ENCODE measurements around the gene SVOP.

Gene SVOP

DNA sequence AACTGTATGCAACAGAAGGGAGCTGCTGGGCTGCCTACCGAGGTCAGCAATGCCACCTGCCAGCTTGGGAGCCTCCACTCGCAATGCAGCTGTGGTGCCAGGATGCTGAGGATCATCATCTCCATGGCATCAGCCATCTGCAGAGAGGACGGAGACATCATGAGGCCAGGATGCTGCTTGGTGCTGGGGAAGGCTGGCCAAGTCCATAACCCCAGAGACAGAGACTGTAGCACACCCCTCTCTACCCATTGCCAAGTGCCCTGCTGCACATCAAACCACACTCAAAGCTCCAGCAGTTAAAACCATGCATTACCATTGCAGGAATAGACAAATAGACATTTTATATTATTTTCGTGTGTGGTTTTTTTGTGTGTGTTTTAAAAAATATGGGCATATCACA is 43.5 kb downstream of the SVOP start:
- DNase-seq (ENCODE audit: low read depth), result no peak

DNA sequence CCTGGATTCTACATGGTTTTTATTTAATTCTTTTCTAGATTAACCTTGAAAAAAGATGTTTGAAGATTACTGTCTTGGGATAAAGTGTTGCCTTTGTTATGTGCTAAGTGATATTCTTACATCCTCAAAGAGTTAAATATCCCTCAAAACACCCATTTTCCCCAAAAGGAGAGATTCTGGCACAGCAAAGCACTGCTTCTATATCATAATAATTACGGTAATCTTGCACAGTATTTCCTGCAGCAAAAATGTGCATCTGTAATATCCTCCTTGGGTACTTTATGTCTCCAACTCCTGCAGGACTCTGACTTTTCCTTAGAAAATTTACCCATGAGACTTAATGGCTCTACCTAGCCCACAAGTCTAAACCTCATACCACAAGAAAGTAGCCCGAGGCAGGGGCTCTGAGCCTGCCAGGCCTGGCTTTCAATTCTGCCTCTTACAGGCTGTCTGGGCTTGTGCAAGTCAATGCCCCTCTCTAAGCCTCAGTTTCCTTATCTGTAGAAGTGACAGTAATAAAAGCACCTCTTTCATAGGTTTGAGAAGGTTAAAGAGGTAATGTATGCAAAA is 45.8 kb downstream of the SVOP start:
- no peak for DNase-seq (ENCODE audit: low read depth)

DNA sequence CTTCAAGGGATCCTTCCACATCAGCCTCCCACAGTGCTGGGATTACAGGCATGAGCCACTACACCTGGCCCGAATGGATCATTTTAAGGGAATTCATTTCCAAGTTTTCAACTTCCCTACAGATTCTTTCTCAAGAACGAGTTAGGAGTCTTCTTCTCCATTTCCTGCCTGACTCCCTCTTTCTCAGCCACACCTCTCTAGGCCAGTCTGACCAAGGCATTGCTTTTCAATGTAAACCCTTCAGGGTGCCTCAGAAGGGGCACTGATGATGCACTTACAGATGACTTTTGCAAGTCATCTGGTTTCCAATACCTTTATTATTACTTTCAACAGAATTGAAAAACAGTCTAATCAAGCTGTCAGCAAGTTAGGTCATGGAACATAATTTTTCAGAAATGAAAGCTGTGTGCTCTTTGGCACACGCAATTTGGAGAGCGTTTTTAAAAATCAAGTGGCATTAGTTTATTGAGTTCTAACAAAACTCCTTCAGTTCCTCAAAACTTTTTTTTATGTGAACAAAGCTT is 47.2 kb downstream of the SVOP start:
- DNase-seq (ENCODE audit: low read depth), result no peak

DNA sequence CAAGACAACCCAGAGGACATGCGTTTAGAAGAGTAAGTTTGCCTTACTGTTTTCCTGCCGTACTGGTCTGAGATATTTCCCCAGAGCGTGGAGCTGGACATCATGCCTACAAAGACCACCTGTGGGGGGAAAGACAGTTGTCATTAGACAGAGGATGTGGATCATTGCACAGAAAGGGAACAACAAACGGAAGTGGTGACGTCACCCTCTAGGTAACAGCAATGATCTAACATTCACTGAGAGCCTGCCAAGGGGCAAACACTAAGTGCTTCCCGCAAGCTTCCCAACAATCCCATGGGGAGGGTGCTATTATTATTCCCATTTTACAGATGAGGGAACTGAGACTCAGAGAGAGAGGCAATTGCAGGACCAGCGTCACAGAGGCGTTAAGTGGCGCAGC is 48.5 kb downstream of the SVOP start:
- no peak for DNase-seq (ENCODE audit: low read depth)

DNA sequence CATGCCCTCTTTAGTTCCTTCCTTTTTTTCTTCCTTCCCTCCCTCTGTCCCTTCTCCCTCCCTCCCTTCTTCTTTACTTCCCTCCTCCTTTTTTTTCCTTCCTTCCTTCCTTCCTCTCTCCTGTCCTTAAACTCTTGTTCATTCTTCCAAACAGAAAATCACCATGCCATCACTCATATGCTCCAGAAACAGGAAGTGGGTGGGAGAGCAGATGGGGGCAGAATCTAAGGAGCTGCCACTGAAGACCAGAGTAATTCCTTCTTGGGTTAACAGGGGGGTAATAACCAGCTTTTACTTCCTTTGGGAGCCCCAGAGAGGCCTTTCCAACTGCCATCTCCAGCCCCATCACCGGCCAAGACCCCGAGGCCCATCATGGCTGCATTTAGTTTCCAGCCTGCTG is 51.2 kb downstream of the SVOP start:
- DNase-seq (ENCODE audit: low read depth), result no peak

DNA sequence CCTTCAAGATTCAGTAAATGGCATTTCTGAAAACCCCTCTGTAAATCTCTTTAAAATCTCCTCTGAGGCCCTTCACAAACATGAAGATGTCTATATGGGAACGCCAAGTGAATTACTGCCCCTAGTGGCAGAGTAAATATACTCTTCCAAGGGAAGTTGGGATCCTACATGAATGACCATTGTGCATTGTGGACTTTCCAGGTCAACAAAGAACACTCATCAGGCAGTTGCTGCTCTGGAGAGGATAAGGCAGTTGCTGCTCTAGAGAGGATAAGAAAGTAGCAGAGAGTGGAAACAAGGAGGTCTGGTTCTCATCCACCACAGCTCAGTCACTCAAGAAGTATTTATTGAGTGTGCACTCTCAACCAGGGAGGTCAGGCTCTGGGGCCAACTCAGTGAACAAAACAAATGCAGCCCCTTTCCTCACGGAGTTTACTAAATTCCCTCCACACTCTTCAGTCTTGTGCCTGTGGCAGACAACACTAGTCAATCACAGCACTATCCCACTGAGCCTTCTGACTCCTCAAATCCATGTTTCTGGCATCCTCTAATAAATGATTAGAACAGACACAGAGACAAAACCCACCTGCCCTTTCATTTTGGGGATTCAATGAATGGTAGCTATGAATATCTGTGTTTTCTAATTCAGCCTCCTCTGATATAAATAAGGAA is 52.9 kb downstream of the SVOP start:
- DNase-seq (ENCODE audit: low read depth), result no peak

DNA sequence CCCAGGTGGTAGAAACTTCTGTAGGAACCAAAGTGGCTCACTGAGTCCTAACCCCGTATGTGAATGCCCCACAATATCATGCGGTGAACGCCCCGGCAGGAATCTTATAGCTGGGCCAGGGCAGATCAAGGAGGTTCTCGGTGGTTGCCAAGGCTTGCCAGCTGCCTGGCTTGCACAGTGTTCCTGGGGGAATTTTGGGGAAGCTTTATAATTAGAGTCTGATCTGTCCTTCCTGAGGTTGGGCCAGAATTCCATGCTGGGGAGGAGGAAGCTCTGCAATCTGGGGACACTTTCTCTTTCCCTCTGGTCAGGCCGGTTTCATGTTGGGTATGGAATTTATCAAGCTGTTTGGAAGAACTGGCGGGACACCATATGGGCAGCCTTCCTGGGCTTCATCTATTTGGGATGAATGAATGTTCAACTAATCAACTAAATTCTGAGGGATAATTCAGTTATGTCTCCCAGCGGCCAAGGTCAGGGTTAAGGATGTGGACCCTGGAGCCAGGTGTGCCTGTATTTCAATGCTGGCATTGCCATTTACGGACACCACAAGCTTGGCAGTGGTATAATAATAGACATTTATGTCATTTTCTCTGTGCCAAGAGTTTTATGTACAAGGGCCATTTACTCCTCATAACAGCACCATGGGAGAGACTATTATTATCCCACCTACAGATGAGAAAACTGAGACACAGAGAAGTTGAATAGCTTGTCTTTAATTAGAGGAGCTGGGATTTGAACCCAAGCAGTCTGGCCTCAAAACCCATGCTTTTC is 54.3 kb downstream of the SVOP start:
- DNase-seq (ENCODE audit: low read depth), result no peak

DNA sequence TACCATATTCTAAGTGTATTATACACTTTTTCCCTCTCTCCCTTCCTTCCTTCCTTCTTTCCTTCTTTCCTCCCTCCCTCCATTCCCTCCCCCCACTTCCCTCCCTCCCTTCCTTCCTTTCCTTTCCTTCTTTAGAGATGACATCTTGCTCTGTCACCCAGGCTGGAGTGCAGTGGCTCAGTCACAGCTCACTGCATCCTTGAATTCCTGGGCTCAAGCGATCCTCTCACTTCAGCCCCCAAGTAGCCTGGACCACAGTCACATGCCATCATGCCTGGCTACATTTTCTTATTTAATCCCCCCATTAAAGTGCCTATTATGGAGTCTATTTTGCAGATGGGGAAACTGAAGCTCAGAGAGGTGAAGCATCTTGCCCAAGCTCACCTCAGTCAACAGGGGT is 55.0 kb downstream of the SVOP start:
- no peak for DNase-seq (ENCODE audit: low read depth)

DNA sequence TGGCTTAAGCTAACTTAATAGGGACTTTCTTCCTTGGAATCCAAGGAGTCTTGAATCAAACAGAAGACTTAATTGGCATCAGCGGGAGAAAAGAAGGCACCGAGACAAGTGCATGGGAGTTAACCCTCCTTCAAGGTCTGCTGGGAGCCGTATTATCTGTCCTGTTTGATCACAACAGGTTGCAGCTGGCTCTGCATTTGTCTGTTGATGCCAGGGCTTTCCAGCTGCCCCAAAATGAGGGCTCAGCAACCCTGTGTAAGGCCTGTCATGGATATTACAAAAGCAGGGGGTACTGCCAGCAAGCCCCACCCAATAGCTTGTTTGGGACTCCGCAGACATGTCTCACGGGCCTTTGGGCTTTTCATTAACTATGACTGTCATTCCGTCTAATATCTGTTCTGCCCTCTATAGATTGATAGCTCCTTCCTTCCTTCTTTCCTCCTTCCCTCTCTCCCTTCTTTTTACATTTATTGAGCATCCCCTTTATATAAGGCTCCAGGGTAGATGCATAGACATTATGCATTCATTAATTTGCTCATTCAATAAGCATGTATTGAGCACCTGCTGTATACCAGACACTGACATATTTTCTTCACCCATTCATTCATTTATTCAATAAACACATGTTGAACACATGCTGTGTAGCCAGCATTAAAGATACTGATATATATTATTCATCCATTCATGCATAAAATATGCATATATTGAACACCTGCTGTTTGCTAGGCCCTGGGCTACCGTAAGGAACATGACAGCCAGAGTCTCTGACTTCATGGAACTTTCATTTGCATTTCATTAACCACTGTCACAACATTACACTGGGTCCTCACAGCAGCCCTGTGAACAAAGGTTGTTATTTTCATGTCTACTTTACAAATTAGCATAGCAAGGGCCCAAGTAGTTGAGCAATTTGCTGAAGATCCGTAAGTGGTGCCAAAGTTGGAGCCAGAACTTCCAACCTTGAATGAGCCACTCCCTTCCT is 56.2 kb downstream of the SVOP start:
- no peak for DNase-seq (ENCODE audit: low read depth)

DNA sequence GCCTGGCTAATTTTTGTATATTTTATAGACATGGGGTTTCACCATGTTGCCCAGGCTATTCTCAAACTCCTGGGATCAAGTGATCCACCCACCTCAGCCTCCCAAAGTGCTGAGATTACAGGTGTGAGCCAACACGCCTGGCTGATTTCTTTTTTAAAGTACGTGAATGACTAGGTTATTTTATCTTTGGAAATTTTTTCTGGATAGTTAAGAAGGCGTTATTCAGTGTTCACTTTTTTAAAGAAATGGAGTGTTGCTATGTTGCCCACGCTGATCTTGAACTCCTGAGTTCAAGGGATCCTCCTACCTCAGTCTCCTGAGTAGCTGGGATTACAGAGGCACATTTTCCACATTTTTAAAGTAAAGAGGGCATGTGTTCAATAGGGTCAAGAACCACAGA is 58.6 kb downstream of the SVOP start:
- DNase-seq (ENCODE audit: low read depth), result no peak

DNA sequence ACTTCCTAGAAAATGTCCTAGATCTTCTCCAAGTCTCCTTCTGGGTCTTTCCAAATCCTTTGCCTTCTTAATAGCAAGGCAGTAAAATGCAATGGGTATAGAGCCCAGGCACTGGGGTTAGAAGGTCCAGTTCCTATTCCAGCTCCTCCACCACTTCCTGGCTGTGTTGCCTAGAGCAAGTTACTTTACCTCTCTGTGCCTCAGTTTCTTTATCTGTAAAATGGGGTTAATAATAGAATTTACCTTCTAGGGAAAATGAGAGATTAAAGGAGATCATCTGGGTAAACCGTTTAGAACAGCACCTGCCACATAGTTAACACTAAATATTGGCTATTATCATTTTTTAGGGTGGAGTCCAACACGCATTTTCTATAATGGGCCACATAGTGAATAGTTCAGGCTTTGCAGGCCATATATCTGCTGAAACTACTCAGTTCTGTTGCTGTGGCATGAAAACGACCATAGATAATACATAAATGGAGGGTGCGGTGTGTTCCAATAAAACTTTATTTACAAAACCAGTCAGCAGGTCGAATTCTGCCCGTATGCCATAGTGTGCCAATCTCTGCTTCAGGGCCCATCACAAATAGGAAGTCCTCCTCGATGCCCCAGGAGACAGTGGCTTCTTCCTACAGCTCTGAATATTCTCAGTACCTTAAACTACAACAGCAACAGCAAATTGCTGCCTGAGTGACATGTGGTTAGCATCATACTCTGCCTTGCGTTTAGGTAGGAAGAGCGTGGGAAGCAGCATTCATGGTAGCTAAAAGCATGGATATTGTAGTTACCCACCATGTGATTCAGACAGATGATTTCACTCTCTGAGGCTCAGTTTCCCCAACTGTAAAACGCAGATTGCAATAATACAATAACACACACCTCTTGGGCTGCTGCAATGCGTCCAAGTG is 60.9 kb downstream of the SVOP start:
- no peak for DNase-seq (ENCODE audit: low read depth)

DNA sequence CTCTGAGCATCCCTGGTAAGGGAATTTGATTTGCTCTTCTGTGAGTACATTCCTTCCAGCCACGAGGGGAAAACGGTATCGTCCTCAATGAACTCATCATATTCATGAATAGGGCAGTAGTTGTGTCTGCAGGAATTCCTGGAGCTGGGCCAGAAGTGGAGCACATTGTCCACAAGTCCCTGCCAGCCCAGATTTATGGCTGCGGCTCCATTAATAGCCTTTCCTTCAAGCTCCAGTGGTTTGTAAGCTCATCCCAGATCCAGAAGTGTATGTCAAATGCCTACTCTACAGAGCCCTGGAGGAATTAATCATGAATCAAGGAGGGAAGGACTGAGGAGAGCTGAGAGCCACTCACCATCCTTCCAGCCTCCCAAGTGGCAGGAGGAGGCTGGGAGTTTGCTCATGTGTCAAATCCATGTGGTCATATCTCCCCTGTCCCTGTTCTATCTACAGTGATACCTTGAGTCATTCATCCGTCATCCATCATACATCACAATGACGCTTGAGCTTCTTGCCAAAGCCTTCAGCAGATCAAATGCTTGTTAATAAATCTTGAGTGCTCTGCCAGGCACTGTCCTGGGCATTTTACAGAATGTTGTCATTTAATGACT is 65.5 kb downstream of the SVOP start:
- peak; percentile 5 for DNase-seq (ENCODE audit: low read depth)

DNA sequence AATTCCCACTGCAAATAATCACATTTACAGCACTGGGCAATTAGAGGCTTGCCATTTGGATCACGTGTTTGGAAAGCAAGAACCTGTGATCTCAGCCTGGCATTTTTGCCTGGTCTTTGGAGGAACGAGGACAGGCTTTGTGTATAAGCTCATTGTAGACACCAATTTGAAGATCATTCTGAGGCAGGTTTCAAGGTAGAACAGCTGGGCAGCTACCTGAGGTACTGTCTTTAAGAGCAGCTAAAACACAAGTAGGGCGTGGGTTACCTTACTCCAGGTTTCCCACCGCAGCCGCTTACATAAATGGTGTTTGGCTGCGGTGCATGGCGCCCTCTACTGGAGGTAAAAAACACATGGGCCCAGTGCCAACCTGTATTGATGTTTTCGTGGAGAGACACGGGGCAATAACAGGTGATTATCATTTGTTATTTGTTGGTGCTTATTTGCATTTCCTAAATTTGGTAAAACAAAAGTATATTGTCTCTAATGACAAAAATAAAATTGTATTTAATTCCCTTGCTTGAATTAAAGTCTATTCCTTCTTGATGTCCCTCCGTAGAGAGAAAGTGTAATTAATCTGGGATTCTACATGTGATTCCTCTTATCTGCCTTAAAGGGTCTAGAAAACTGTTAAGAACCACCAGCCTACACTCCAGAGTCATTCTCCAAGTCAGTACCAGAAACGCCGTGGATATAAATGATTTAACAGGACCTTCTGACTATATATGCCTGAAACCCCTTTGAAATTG is 69.7 kb downstream of the SVOP start:
- peak; percentile 25 for DNase-seq (ENCODE audit: low read depth)

DNA sequence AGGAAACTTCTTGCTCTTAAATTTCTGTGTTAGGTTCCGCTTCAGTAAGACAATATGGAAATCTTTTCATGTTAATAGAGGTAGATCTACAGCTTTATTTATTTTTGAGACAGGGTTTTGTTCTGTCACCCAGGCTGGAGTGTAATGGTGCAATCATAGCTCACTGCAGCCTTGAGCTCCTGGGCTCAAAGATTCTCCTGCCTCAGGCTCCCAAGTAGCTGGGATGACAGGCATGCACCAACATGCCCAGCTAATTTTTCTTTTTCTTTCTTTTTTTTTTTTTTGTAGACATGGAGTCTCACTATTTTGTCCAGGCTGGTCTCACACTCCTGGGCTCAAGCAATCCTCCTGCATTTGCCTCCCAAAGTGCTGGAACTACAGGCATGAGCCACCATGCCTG is 70.9 kb downstream of the SVOP start:
- no peak for DNase-seq (ENCODE audit: low read depth)

DNA sequence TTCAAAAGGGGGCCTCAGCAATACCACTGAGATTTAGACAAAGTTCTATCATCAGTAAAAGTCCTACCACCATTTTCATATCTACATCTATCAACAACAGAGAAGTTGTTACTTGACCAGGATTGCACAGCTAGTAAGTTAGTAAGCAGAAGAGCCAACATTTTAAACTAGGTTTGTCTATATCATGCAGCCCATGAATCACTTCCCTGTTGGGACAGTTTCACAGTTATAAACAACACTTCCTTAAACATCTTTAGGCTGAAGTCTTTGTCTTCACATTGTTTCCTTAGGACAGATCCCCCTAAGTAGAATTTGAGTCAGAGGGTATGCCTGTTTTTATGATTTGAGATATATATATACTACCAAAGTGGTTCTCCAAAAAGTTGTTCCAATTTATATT is 72.5 kb downstream of the SVOP start:
- DNase-seq (ENCODE audit: low read depth), result no peak

DNA sequence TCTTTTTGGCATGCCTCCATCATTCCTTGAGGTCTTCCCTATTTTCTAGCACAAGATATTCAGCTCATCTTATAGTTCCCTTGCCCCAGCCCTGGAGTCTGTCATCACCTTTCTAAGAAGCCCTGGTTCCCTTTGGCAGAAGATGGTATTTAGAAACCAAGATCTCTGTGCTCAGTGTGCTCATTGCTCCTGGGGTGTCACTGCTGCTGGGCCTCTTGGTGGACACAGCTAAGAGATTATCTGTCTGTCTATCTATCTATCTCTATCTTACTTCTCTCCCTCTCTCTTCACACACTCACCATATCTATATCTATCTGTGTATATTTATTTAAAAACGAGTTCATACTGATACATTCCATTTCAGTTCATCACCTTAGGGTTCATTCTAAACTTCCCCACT is 73.8 kb downstream of the SVOP start:
- DNase-seq (ENCODE audit: low read depth), result no peak

DNA sequence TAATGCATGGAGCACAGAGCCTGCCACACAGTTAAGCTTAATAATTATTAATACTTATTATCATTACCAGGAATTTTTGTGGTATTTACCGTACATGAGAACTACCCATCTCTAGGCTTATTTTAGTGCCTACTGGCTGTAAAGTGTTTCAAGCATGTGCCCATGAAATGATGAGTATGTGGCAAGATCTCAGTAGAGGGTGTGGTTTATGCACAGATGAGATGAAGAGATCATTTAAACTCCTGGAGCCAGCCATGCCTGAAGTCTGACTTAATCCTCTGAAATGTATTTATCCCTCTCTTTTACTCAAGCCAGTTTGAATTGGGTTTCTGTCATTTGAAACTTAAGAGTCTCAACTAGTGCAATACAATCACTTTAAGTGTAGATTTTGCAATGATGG is 80.7 kb downstream of the SVOP start:
- DNase-seq (ENCODE audit: low read depth), result no peak

DNA sequence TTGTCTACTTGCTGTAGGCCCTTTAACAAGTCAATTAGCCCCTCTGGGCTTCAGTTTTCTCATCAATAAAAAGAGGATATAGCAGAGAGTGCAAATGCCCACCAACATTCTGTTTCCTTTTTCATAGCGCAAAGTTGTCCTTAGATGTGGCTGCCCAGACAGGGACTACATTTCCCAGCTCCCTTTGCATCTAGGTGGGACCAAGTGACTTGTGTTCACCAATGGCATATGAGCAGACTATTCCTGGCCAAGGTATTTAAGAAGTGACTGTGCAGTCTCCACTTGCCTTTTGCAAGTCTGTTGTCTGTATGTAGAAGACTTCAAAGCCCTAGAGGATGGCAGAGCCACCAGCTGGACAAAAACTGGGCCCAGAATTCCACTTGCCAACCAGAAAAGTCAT is 81.3 kb downstream of the SVOP start:
- no peak for DNase-seq (ENCODE audit: low read depth)

DNA sequence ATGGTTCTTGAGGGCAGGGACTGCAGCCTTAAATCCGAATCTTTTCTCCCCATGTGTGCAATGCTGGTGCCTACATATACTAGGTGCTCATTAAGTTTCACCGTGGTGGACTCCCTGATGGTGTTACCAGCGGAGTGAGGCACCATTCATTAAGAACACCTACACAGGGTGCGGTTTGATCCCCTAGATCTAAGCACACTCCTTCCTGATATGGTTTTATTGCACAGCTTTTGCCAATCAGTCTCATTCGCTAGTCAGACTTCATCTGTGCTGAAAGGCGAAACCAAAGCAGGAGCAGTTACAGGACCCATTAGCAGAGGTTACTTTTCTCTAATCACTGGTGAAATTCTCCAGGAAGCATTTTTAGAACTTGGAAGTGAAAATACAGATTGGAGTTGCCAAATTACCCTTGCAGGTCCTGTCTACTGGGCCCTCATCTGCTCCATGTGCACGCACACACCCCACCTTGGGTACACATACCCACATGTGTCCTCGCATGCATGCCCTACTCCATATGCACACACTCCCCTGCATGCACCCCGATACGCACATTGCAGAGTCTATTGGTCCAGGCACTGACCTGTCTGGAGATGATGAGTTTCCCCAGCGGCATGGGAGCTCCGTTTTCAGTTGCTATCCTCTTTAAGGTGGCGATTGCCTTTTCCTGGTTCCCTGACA is 82.5 kb downstream of the SVOP start:
- DNase-seq (ENCODE audit: low read depth), result no peak
